ENCODE measurements around the gene RNF13. TPM values are rescaled to one million over a fixed set of nuclear protein-coding genes. Genes with fewer than 3 reads are reported as not detected.

The RNF13 gene
- total and polyA plus RNA-seq, 2 of the 4 experiments (the other 2 are of a cell fraction), result 12.8 to 29.8 TPM

DNA sequence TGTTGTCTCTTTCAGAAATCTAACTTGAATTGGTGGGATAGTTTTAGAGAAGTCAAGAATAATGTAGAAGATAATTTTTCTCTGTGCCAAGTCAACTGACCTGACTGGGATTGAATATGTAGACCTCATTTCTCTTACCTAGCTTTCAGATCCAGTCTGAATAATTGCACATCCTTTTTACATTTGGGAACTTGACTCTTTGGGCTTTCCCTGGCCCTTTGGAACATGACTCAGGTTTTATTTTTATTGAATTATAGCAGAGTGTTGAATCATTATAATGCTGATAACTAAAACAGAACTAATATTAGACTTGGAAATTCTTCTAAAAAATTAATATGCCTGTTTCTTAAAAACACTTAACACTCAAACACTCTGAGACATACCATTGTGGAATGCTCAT lies 81.2 kb downstream of the RNF13 start:
- ChIA-PET CTCF (interaction anchor here (0.9 to 2.8 kb wide), 2 partner anchors 14 to 15 kb away, joined by 5 to 11 read pairs; no protein-coding TSS in a partner anchor), POLR2A (ENCODE audit: unreplicated experiment) (no interaction called here)
- intact Hi-C loops (cut with micrococcal nuclease) (no loop called here), dilution Hi-C loops (cut with HindIII; ENCODE audit: low sequenced_read_pairs, unreplicated experiment) (no loop called here), in situ Hi-C loops (cut with MboI; ENCODE audit: low sequenced_read_pairs) (no loop called here)
- Histone ChIP-seq H2AFZ (replicated peaks; ENCODE audit: low read length, poor library complexity) (no peak overlapping the region), H2BK15ac (ENCODE audit: low read depth, low read length) (no peak overlapping the region), H2BK20ac (ENCODE audit: low read depth, low read length) (no peak overlapping the region), H3K79me1 (ENCODE audit: low read depth in 1 of 2, low read length in 2 of 2) (0 out of 4 replicates have a peak, but pooled peaks cover 0 to 5% of the 10 kb centered on the region in 2 experiments), H3K18ac (ENCODE audit: low read depth, low read length) (peak overlapping the region; percentile 27; the same call in 1 of the 2 replicates), H3K9me1 (ENCODE audit: insufficient read depth, low read length) (no peaks in the 10 kb centered on the region; the same call in none of the 2 replicates), H4K20me1 (ENCODE audit: insufficient read depth, low read length) (no peaks in the 10 kb centered on the region), H2BK5ac (ENCODE audit: low read depth, low read length, poor library complexity, severe bottlenecking) (no peak overlapping the region), H3K27me3 (ENCODE audit: control insufficient read depth, insufficient read depth, low read length) (no peaks in the 10 kb centered on the region), H4K91ac (ENCODE audit: insufficient read depth, low read depth, low read length) (no peak overlapping the region), H3K9ac (ENCODE audit: low read depth, low read length) (no peak overlapping the region), H3K14ac (replicated peaks; ENCODE audit: low read depth, low read length) (no peak overlapping the region), H3K36me3 (ENCODE audit: control insufficient read depth, insufficient read depth, low read length) (no peaks in the 10 kb centered on the region), H2AK5ac (ENCODE audit: low read depth, low read length) (no peak overlapping the region), H4K8ac (ENCODE audit: low read depth in 2 of 2, low read length in 2 of 2) (no peak overlapping the region), H2BK120ac (ENCODE audit: low read depth, low read length) (no peak overlapping the region), H3K4me2 (ENCODE audit: low read depth, low read length) (no peak overlapping the region), H2AK9ac (replicated peaks; ENCODE audit: low read depth, low read length, poor library complexity) (no peak overlapping the region), H3K27ac (ENCODE audit: insufficient read depth, low read length) (no peak overlapping the region), H3K23ac (ENCODE audit: low read depth, low read length) (no peak overlapping the region), H3K4me3 (ENCODE audit: insufficient read depth, low read depth, low read length) (no peak overlapping the region), H4K5ac (ENCODE audit: low read depth, low read length) (no peak overlapping the region), H3K4ac (ENCODE audit: low read depth, low read length) (no peak overlapping the region), H3K9me3 (ENCODE audit: control insufficient read depth, insufficient read depth, low read length) (no peaks in the 10 kb centered on the region), H3K56ac (ENCODE audit: extremely low read depth, insufficient read depth, low read length) (no peak overlapping the region), H3K4me1 (ENCODE audit: control insufficient read depth, insufficient read depth, low read length) (peaks cover 1% of the 10 kb centered on the region; the same call in 1 of the 2 replicates)
- peak; percentile 47 for DNase-seq
- BruUV-seq (replicated peaks), result no TSS peak
- no peak for TF ChIP-seq SMC3 (IDR thresholded peaks at IDR 0.05; ENCODE audit: low read depth, low read length)
- no peak for TF ChIP-seq RCOR1 (IDR thresholded peaks at IDR 0.05; ENCODE audit: insufficient replicate concordance, low read length)
- no peak for TF ChIP-seq POLR2A (IDR thresholded peaks at IDR 0.05; ENCODE audit: low read depth, low read length)
- no peak for TF ChIP-seq BHLHE40 (IDR thresholded peaks at IDR 0.05; ENCODE audit: low read depth, low read length)
- no peak for TF ChIP-seq RFX5 (IDR thresholded peaks at IDR 0.05; ENCODE audit: low read depth, low read length)
- TF ChIP-seq, protein P1, sequence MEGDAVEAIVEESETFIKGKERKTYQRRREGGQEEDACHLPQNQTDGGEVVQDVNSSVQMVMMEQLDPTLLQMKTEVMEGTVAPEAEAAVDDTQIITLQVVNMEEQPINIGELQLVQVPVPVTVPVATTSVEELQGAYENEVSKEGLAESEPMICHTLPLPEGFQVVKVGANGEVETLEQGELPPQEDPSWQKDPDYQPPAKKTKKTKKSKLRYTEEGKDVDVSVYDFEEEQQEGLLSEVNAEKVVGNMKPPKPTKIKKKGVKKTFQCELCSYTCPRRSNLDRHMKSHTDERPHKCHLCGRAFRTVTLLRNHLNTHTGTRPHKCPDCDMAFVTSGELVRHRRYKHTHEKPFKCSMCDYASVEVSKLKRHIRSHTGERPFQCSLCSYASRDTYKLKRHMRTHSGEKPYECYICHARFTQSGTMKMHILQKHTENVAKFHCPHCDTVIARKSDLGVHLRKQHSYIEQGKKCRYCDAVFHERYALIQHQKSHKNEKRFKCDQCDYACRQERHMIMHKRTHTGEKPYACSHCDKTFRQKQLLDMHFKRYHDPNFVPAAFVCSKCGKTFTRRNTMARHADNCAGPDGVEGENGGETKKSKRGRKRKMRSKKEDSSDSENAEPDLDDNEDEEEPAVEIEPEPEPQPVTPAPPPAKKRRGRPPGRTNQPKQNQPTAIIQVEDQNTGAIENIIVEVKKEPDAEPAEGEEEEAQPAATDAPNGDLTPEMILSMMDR (conservative IDR thresholded peaks at IDR 0.05; ENCODE audit: low read depth, low read length), result no peak
- no peak for TF ChIP-seq NFE2L2 (IDR thresholded peaks at IDR 0.05; ENCODE audit: low read depth, low read length)
- TF ChIP-seq, protein P2, sequence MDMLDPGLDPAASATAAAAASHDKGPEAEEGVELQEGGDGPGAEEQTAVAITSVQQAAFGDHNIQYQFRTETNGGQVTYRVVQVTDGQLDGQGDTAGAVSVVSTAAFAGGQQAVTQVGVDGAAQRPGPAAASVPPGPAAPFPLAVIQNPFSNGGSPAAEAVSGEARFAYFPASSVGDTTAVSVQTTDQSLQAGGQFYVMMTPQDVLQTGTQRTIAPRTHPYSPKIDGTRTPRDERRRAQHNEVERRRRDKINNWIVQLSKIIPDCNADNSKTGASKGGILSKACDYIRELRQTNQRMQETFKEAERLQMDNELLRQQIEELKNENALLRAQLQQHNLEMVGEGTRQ (IDR thresholded peaks at IDR 0.05; ENCODE audit: low read depth, low read length), result no peak
- TF ChIP-seq MXI1 (IDR thresholded peaks at IDR 0.05; ENCODE audit: borderline replicate concordance, low read depth, low read length), result no peak
- no peak for TF ChIP-seq CEBPB (IDR thresholded peaks at IDR 0.05; ENCODE audit: low read depth, low read length)
- ATAC-seq (ENCODE audit: low read depth), result no peak

Measured in IMR-90 (cell line).